Right atrium auricular region (tissue), 2 donors: ENCODE results near the gene DPM3. TPM values are rescaled to one million over a fixed set of nuclear protein-coding genes. Genes with fewer than 3 reads are reported as not detected.

Experiments used
- DNase-seq: peaks from one replicate; pipeline ENCODE4 v3.0.0-alpha.2; 2019; ENCODE audit warnings: low spot score
- H3K27ac ChIP-seq, 2 donors: fragments of 200-600 bp; sonication (generic); 1 replicate in 1 of 2; 2 replicates in 1 of 2; pipeline ENCODE4 v1.5.1; 2016 to 2019
- H3K27me3 ChIP-seq, 2 donors: fragments of 200-600 bp; sonication (generic); one replicate each; pipeline versions ENCODE4 v1.5.1 to v1.6.0; 2017 to 2019
- H3K36me3 ChIP-seq: fragments of 200-600 bp; sonication (generic); one replicate; pipeline ENCODE4 v1.5.1; 2016
- H3K4me1 ChIP-seq, 2 donors: fragments of 200-600 bp; sonication (generic); one replicate each; pipeline versions ENCODE4 v1.5.1 to v1.6.0; 2017 to 2019
- H3K4me3 ChIP-seq, 2 donors: fragments of 200-600 bp; sonication (generic); 1 replicate in 1 of 2; 2 replicates in 1 of 2; pipeline ENCODE4 v1.5.1; 2017 to 2019; ENCODE audit warnings: mild to moderate bottlenecking in 1 of 2, moderate library complexity in 1 of 2
- H3K9me3 ChIP-seq, 2 donors: fragments of 200-600 bp; sonication (generic); one replicate each; pipeline ENCODE4 v1.5.1; 2019
- CTCF ChIP-seq, 2 donors: fragments of 200-600 bp; sonication (generic); IDR thresholded peaks; one replicate each; pipeline ENCODE4 v1.5.1; 2019; ENCODE audit warnings: antibody characterized with exemption in 2 of 2
- total RNA-seq, 2 donors: library from RNA; depleted of rRNA; stranded (reverse); fragments of >200 nt; gene quantifications; one replicate each; pipeline ENCODE4 v1.1.0, GENCODE V29; 2016

Gene DPM3
- total RNA-seq, 2 donors from 2014 or later: 46.5 to 47.8 TPM

- H3K27ac ChIP-seq: no peak overlapping the region
These were observed 26.8 kb downstream of the DPM3 start for GRCh38 chr1:155113450-155113980.

GRCh38 chr1:155110826-155111225 is 29.5 kb downstream of the DPM3 start:
- Histone ChIP-seq H3K4me1 (no peaks in the 10 kb centered on the region), H3K27ac (no peak overlapping the region), H3K27me3 (no peaks in the 10 kb centered on the region), H3K9me3 (no peaks in the 10 kb centered on the region), H3K4me3 (no peak overlapping the region), H3K36me3 (no peaks in the 10 kb centered on the region)
- no peak for TF ChIP-seq CTCF (IDR thresholded peaks at IDR 0.05)
- DNase-seq: no peak

More at GRCh38 chr1:155113450-155113980, 26.8 kb downstream of the DPM3 start:
- no peak for TF ChIP-seq CTCF (IDR thresholded peaks at IDR 0.05)
- no peak for DNase-seq
- Histone ChIP-seq H3K36me3 (no peaks in the 10 kb centered on the region), H3K4me3 (no peak overlapping the region), H3K27me3 (no peaks in the 10 kb centered on the region), H3K9me3 (no peaks in the 10 kb centered on the region), H3K4me1 (no peaks in the 10 kb centered on the region)

GRCh38 chr1:155110381-155110780 is 29.9 kb downstream of the DPM3 start:
- Histone ChIP-seq H3K4me1 (peaks cover 0 to 4% of the 10 kb centered on the region in 2 donors), H3K27me3 (no peaks in the 10 kb centered on the region), H3K36me3 (no peaks in the 10 kb centered on the region), H3K9me3 (no peaks in the 10 kb centered on the region), H3K4me3 (no peak overlapping the region), H3K27ac (no peak overlapping the region)
- no peak for TF ChIP-seq CTCF (IDR thresholded peaks at IDR 0.05)
- no peak for DNase-seq

- TF ChIP-seq CTCF (IDR thresholded peaks at IDR 0.05): no peak
These were observed 32.0 kb downstream of the DPM3 start for GRCh38 chr1:155108296-155108695.

GRCh38 chr1:155107309-155108264 is 32.7 kb downstream of the DPM3 start:
- H3K27ac ChIP-seq: no peak overlapping the region
- no peaks in the 10 kb centered on the region for H3K27me3 ChIP-seq
- peaks cover 0 to 15% of the 10 kb centered on the region in 2 donors for H3K4me1 ChIP-seq
- H3K36me3 ChIP-seq: no peaks in the 10 kb centered on the region
- H3K9me3 ChIP-seq: no peaks in the 10 kb centered on the region
- DNase-seq: no peak
- TF ChIP-seq CTCF (IDR thresholded peaks at IDR 0.05): no peak
- no peak overlapping the region for H3K4me3 ChIP-seq

More at GRCh38 chr1:155108296-155108695, 32.0 kb downstream of the DPM3 start:
- no peak for DNase-seq
- Histone ChIP-seq H3K27ac (no peak overlapping the region), H3K27me3 (no peaks in the 10 kb centered on the region), H3K4me3 (no peak overlapping the region), H3K36me3 (no peaks in the 10 kb centered on the region), H3K4me1 (peaks cover 0 to 15% of the 10 kb centered on the region in 2 donors), H3K9me3 (no peaks in the 10 kb centered on the region)
